ENCODE data around the gene GPR55. TPM values are rescaled to one million over a fixed set of nuclear protein-coding genes. Genes with fewer than 3 reads are reported as not detected.
"Not testable (repeated sequence)": the region's sequence is repeated elsewhere in the genome, so short reads cannot be mapped to it uniquely, and the experiment has no call there.

The GPR55 gene
- total and polyA plus RNA-seq, 5 donors = 0.18 to 0.20 TPM; not detected in 3

GRCh38 chr2:230940471-230940815 lies 15.4 kb upstream of the GPR55 start:
- ATAC-seq = no peak
- H3K4me3 ChIP-seq (ENCODE audit: low read length) = no peak overlapping the region
- no peaks in the 10 kb centered on the region for H3K9me3 ChIP-seq (ENCODE audit: control insufficient read depth, low read length)
- H3K27ac ChIP-seq (ENCODE audit: low read length) = no peak overlapping the region
- H3K27me3 ChIP-seq (ENCODE audit: control insufficient read depth, insufficient read depth) = no peaks in the 10 kb centered on the region
- intact Hi-C loops (cut with DNase I) = no loop called here
- no peak for DNase-seq
- H3K4me1 ChIP-seq (ENCODE audit: control insufficient read depth, insufficient read depth, low read length) = no peaks in the 10 kb centered on the region
- 68% methylated on average over 9 of the region's 9 CpGs for WGBS

- H3K27ac ChIP-seq (ENCODE audit: low read length) = no peak overlapping the region
- WGBS = 79% methylated on average over 18 of the region's 18 CpGs
Observed at GRCh38 chr2:230939691-230940470, 14.8 kb upstream of the GPR55 start.

GRCh38 chr2:230939066-230939591 lies 14.1 kb upstream of the GPR55 start:
- Histone ChIP-seq H3K4me1 (ENCODE audit: control insufficient read depth, insufficient read depth, low read length) (no peaks in the 10 kb centered on the region), H3K27ac (ENCODE audit: low read length) (no peak overlapping the region), H3K9me3 (ENCODE audit: control insufficient read depth, low read length) (no peaks in the 10 kb centered on the region), H3K27me3 (ENCODE audit: control insufficient read depth, insufficient read depth) (no peaks in the 10 kb centered on the region), H3K4me3 (ENCODE audit: low read length) (no peak overlapping the region)
- intact Hi-C loops (cut with DNase I) = no loop called here
- no peak for DNase-seq
- no peak for ATAC-seq
- 96% methylated on average over 7 of the region's 7 CpGs for WGBS

More at GRCh38 chr2:230939691-230940470, 14.8 kb upstream of the GPR55 start:
- intact Hi-C loops (cut with DNase I) = no loop called here
- DNase-seq = no peak
- H3K4me1 ChIP-seq (ENCODE audit: control insufficient read depth, insufficient read depth, low read length) = no peaks in the 10 kb centered on the region
- no peak overlapping the region for H3K4me3 ChIP-seq (ENCODE audit: low read length)
- ATAC-seq = no peak
- no peaks in the 10 kb centered on the region for H3K9me3 ChIP-seq (ENCODE audit: control insufficient read depth, low read length)
- H3K27me3 ChIP-seq (ENCODE audit: control insufficient read depth, insufficient read depth) = no peaks in the 10 kb centered on the region

GRCh38 chr2:230938516-230939065 lies 13.5 kb upstream of the GPR55 start:
- WGBS = 91% methylated on average over 12 of the region's 12 CpGs
- Histone ChIP-seq H3K9me3 (ENCODE audit: control insufficient read depth, low read length) (no peaks in the 10 kb centered on the region), H3K4me1 (ENCODE audit: control insufficient read depth, insufficient read depth, low read length) (no peaks in the 10 kb centered on the region), H3K27me3 (ENCODE audit: control insufficient read depth, insufficient read depth) (no peaks in the 10 kb centered on the region), H3K4me3 (ENCODE audit: low read length) (no peak overlapping the region), H3K27ac (ENCODE audit: low read length) (no peak overlapping the region)
- no peak for DNase-seq
- ATAC-seq = no peak
- intact Hi-C loops (cut with DNase I) = no loop called here

- H3K27me3 ChIP-seq (ENCODE audit: control insufficient read depth, insufficient read depth) = no peaks in the 10 kb centered on the region
- no peak for ATAC-seq
- intact Hi-C loops (cut with DNase I) = no loop called here
- no peaks in the 10 kb centered on the region for H3K4me1 ChIP-seq (ENCODE audit: control insufficient read depth, insufficient read depth, low read length)
- no peak for DNase-seq
- WGBS = 85% methylated on average over 3 of the region's 3 CpGs
- H3K9me3 ChIP-seq (ENCODE audit: control insufficient read depth, low read length) = no peaks in the 10 kb centered on the region
- H3K27ac ChIP-seq (ENCODE audit: low read length) = no peak overlapping the region
- no peak overlapping the region for H3K4me3 ChIP-seq (ENCODE audit: low read length)
Observed at GRCh38 chr2:230938098-230938497, 13.1 kb upstream of the GPR55 start.

GRCh38 chr2:230937362-230937761 lies 12.3 kb upstream of the GPR55 start:
- 93% methylated on average over 4 of the region's 4 CpGs for WGBS
- Histone ChIP-seq H3K9me3 (ENCODE audit: control insufficient read depth, low read length) (no peaks in the 10 kb centered on the region), H3K4me3 (ENCODE audit: low read length) (no peak overlapping the region), H3K27me3 (ENCODE audit: control insufficient read depth, insufficient read depth) (no peaks in the 10 kb centered on the region), H3K4me1 (ENCODE audit: control insufficient read depth, insufficient read depth, low read length) (peaks cover 5% of the 10 kb centered on the region), H3K27ac (ENCODE audit: low read length) (no peak overlapping the region)
- ATAC-seq = no peak
- intact Hi-C loops (cut with DNase I) = no loop called here
- DNase-seq = no peak

DNA sequence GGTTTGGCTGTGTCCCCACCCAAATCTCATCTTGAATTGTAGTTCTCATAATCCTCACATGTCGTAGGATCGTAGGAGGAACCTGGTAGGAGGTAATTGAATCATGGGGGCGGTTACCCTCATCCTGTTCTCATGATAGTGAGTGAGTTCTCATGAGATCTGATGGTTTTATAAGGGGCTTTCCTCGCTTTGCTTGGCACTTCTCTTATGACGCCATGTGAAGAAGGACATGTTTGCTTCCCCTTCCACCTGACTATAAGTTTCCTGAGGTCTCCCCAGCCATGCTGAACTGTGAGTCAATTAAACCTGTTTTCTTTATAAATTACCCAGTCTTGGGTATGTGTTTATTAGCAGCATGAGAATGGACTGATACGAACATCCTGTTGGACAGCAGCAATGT lies 11.2 kb upstream of the GPR55 start:
- H3K4me3 ChIP-seq (ENCODE audit: low read length); DNase-seq; H3K27ac ChIP-seq (ENCODE audit: low read length); ATAC-seq; H3K4me1 ChIP-seq (ENCODE audit: control insufficient read depth, insufficient read depth, low read length); H3K9me3 ChIP-seq (ENCODE audit: control insufficient read depth, low read length); intact Hi-C loops (cut with DNase I); H3K27me3 ChIP-seq (ENCODE audit: control insufficient read depth, insufficient read depth): not testable (repeated sequence)
- 88% methylated on average over 6 of the region's 6 CpGs for WGBS

GRCh38 chr2:230935130-230935430 lies 10.0 kb upstream of the GPR55 start:
- H3K4me1 ChIP-seq (ENCODE audit: control insufficient read depth, insufficient read depth, low read length) = peaks cover 5% of the 10 kb centered on the region
- intact Hi-C loops (cut with DNase I) = no loop called here
- H3K27ac ChIP-seq (ENCODE audit: low read length) = no peak overlapping the region
- H3K9me3 ChIP-seq (ENCODE audit: control insufficient read depth, low read length) = no peaks in the 10 kb centered on the region
- no peak for ATAC-seq
- DNase-seq = no peak
- WGBS = 91% methylated on average over 9 of the region's 9 CpGs
- H3K27me3 ChIP-seq (ENCODE audit: control insufficient read depth, insufficient read depth) = no peaks in the 10 kb centered on the region
- H3K4me3 ChIP-seq (ENCODE audit: low read length) = no peak overlapping the region

DNA sequence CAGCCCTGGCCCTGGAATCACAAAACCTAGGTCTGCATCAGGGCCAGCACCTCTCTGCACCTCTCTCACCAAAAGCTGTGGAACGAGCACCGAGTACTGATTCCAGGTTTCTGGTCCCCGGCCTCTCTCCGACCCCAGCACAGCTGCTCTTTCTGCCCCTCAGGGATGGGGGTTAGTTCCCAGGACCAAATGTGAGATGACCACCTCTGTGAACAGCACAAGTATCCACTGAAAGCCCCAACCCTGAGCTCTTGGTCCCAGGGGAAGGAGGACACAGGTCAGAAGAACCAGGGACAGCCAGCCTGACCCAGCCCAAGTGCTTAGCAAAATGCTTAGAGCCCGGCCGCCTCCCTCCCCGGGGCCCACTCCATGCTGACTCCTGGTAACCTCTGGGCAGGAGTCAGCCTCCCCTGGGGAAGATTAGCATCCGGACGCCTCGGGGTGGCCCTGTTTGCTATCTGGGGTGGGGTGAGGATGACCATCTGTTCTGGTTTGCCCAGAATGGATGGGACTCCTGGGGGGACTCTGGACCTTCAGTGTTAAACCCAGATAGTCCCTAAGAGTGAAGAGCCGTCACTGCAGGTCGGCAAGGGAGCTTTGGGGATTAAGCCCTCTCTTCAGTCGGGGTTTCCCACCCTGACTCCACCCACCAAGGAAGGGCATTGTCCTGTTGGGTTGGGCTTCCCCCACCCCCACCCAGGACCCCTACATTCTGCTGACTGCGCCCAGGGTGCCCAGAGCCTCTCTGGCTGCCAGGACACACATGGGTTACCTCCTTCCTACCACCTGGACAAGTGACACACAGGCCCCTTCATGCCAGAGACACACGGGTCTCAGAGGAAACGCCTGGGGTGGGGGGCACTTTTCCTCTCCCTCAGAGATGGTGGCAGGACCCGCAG lies 9.4 kb upstream of the GPR55 start:
- H3K27me3 ChIP-seq (ENCODE audit: control insufficient read depth, insufficient read depth) = no peaks in the 10 kb centered on the region
- intact Hi-C loops (cut with DNase I) = no loop called here
- no peak overlapping the region for H3K4me3 ChIP-seq (ENCODE audit: low read length)
- H3K9me3 ChIP-seq (ENCODE audit: control insufficient read depth, low read length) = no peaks in the 10 kb centered on the region
- 83% methylated on average over 17 of the region's 17 CpGs for WGBS
- DNase-seq (no peak), ATAC-seq (no peak)
- H3K4me1 ChIP-seq (ENCODE audit: control insufficient read depth, insufficient read depth, low read length) = peaks cover 5% of the 10 kb centered on the region
- H3K27ac ChIP-seq (ENCODE audit: low read length) = no peak overlapping the region

DNA sequence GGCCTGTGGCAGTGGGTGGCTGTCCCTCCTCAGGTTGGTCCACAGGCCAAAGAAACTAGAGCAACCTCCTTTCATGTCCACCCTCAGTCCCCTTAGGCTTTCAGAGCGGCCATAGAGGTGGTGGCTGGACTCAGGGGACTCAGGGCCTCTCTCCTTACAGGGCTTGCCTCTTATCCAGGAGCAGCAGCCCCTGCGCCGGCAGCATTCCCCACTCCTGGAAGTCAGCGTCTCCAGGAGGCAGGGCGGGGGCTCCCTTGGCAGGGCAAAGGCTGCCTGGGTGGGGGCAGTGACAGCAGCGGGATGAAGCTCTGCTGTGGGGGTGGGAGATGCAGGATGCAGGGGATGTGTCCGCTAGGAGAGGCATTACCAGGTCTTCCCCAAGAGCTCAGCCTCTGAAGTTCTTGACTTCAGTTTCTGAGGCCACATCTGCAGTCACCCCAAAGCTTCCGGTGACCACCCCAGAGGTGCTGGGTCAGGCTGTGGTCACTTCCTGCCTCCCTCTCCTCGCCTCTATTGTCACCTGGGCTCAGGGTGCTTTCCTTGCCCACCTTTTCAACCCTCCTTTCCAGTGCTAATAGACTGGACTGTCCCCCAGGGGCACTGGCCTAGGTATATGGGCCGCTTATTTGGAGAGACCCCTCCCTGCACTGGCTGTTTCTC lies 8.6 kb upstream of the GPR55 start:
- ATAC-seq (no peak), DNase-seq (no peak)
- 81% methylated on average over 10 of the region's 10 CpGs for WGBS
- intact Hi-C loops (cut with DNase I) = no loop called here
- Histone ChIP-seq H3K27ac (ENCODE audit: low read length) (no peak overlapping the region), H3K4me1 (ENCODE audit: control insufficient read depth, insufficient read depth, low read length) (peaks cover 5% of the 10 kb centered on the region), H3K27me3 (ENCODE audit: control insufficient read depth, insufficient read depth) (no peaks in the 10 kb centered on the region), H3K9me3 (ENCODE audit: control insufficient read depth, low read length) (no peaks in the 10 kb centered on the region), H3K4me3 (ENCODE audit: low read length) (no peak overlapping the region)

All from right cardiac atrium (tissue), 5 donors.